Activated CD8-positive, alpha-beta memory T cell treated with anti-CD3 and anti-CD28 coated beads, Interleukin-2, amount 50 U/mL, for 24 hours (primary cell): Measurements from ENCODE around the gene B3GALT5.

ENCODE experiments used
- DNase-seq: peaks from one replicate; pipeline ENCODE4 v3.0.0-alpha.2; 2020; ENCODE audit errors: extremely low read depth

B3GALT5 gene

DNA sequence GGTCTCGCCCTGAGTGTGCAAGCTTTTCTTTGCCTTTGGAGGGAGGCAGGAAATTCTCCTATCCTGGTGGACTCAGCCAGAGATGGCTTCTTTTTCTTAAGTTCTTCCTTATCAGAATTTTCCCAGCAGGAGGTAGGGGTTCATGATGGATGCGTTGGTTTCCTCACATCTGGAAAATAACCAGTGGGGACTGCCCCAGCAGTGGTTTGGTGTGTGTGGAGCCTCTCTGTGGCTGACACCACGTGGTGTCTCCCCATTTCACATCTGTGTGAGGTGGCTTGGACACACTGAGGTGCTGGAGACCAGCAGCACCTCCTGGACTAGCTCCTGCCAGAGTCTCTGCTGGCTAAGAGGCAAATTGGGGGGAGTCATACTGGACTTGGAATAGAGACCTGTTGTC lies 32.6 kb downstream of the B3GALT5 start:
- no peak for DNase-seq

DNA sequence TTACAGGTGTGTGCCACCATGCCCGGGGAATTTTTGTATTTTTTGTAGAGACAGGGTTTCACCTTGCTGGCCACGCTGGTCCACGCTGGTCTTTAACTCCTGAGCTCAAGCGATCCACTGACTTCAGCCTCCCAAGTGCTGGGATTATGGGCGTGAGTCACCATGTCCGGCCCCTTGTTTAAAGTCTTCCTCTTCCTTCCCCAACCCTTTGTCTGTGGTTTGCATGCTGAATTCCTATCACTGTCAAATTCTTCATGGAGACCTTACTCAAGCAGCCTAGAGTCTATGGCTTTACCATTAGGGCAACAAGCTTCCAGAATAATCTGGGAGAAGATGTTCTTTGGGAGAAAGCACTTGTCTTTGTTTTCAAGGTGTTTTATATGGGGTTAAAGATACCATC lies 34.7 kb downstream of the B3GALT5 start:
- no peak for DNase-seq

DNA sequence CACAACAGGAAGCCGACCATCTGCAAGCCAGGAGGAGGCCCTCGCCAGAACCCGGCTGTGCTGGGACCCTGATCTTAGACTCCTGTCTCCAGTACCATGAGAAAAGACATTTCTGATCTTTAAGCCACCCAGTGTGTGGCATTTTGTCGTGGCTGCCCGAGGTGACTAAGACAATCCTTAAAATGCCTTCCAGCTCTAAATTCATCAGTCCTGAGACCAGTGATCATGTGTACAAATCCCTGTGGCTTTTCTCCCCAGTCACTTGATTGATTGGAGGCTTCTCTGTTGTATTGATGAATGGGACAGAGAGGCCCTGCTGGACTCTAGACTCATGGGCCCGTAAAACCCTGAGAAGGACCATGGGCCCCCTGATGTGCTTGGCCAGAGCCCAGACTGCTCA lies 36.1 kb downstream of the B3GALT5 start:
- DNase-seq: no peak

DNA sequence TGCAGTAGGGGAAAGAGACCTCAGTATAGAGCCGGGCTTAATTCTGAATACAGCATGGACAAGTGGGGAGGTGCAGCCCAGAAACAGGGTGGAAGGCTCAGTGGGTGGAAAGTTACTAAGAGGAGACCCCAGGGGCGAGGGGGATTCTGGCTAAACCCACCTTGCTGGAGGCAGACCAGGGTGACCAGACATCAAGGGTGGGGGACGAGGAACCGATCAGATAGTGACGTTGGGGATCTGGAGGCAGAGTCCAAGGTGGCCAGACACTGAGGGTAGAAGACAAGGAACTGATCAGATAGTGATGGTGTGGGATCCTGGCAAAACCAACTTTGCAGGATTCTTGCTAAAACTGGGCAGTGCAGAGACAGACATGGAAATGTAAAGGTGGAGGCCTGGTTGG lies 36.8 kb downstream of the B3GALT5 start:
- no peak for DNase-seq

DNA sequence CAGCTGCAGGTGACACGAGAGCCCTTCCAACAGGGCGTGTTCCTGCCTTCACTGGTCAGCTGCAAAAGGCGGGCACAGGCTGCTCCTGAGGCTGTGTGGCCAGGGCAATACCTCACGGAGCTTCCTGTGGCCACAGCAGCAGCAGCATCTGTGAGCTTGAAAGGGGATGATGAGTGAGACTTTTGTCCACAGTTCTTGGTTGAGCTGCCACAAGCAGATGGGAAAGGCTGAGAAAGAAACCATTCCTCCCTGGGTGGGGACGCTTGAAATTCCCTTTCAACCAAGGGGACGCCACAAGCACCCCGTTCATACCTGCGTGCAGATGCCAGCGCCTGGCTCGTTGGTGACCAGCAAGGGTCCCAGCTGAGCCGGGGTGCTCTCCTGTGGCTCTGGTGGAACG lies 37.6 kb downstream of the B3GALT5 start:
- DNase-seq: no peak

DNA sequence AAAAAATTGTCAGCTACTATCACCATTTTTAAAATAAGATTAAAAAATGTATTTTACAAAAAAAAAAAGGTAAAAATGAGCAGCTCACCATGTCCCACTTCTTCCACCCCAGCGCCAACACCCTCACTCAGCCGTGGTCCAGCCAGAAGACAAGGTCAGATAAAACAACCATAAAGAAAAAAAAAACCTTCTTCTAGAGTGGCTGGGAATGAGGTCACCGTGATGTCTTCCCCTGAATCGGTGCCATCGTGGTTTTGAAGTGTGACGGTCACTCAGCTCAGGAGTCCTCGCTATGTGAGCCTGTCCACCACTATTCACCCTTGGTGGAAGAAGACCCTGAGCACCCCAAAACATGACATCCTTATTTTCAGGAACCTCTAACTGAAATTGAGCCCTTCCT lies 38.1 kb downstream of the B3GALT5 start:
- DNase-seq: no peak

DNA sequence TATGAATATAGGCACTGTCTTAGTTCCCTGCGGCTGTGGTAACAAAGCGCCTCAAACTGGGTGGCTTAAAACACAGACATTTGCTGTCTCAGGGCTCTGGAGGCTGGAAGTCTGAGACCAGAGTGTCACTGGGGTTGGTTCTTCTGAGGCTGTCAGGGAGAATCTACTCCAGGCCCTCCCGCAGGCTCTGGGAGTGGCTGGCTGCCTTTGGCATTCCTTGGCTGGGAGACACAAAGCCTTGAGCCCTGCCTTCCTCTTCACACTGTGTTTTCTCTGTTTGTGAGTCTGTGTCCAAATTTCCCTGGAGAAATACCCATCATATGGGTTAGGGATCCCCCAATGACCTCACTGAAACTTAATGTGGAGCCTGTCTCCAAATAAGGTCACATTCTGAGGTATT lies 38.5 kb downstream of the B3GALT5 start:
- DNase-seq: no peak

DNA sequence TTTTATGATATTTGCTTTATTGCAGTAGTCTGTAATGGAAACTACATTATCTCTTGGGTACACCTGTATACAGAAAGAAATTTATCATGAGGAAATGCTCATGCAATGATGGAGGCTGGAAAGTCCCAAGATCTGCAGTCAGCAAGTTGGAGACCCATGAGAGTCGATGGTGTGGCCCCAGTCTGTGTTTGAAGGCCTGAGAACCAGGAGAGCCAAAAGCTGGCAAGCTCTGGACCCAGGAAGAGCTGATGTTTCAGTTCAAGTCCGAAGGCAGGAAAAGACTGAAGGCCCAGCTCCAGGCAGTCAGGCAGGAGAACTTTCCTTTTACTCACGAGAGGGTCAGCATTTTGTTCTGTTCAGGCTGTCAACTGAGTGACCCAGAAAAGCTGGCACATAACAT lies 42.2 kb downstream of the B3GALT5 start:
- no peak for DNase-seq

DNA sequence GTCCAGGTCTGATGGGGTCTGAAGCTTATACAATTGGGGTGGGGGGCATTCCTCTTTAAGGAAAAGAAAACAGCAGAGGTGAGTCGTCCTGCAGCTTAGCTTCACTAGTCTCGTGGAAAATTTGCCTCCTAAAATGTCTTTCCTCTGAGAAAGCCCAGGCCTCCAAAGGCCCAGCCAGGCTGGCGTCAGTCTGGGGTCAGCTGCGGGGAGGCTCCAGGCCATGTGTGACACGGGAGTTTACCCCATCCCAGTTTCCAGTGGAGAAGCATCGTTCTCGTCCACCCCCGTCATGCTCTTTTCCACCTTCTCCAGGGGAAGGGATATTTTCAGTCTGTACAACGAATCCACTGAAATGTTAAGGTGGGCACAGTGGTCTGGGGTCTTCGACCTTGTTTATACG lies 42.8 kb downstream of the B3GALT5 start:
- DNase-seq: no peak

DNA sequence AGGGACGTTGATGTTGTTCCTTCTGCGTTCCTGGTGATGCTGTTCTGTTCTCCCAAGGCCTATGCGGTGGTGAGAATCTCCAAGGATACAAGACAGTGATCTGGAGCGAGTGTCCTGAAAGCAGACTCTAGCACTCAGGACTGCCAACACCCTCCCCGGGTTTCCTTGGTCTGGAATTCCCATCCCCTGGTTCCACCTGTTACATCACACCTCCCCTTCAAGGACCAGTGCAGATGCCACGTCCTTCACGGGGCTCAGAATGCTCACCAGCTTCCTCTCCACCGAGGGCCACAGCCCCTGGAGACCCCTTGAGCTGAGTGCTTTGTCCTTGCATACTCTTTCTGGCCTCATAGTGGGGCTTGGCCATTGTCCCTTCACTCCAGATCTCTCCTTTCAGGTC lies 43.5 kb downstream of the B3GALT5 start:
- DNase-seq: no peak

DNA sequence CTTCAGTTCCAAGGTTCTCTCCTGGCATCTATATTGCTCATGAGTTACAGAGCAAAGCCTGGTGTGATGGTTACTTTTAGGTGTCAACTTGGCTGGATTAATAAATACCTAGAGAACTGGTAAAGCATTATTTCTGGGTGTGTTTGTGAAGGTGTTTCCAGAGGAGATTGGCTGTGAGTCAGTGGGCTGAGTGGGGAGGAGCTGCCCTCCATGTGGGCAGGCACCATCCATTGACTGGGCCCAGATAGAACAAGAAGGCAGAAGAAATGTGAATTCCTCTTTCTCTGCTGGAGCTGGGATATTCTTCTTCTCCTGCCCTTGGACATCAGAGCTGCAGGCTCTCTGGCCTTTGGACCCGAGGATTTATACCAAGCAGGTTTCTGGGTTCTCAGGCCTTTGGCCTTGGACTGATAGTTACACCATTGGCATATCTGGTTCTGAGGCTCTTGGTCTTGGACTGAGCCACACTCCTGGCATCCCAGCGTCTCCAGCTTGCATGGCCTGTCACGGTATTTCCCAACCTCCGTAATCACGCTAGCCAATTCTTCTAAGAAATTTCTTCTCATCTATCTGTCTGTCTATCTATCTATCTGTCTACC lies 44.5 kb downstream of the B3GALT5 start:
- no peak for DNase-seq

DNA sequence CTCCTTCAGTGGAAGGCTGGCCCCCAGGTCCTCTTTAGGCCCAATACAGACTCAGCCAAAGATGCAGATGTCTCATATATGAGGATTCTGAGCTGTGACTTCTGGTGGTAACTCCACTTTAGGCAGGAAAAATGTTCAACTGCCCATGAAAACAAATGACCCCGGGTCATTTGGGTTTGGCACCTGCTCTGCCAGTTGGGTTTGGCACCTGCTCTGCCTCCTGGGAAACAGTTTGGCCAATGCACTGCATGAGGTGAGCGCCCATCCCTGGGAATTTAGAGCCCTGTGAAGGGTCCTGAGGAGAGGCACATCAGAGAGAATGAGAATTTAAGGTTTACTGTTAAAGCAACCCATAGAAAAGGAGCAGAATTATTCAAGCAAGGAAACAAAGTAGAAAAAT lies 45.3 kb downstream of the B3GALT5 start:
- no peak for DNase-seq

DNA sequence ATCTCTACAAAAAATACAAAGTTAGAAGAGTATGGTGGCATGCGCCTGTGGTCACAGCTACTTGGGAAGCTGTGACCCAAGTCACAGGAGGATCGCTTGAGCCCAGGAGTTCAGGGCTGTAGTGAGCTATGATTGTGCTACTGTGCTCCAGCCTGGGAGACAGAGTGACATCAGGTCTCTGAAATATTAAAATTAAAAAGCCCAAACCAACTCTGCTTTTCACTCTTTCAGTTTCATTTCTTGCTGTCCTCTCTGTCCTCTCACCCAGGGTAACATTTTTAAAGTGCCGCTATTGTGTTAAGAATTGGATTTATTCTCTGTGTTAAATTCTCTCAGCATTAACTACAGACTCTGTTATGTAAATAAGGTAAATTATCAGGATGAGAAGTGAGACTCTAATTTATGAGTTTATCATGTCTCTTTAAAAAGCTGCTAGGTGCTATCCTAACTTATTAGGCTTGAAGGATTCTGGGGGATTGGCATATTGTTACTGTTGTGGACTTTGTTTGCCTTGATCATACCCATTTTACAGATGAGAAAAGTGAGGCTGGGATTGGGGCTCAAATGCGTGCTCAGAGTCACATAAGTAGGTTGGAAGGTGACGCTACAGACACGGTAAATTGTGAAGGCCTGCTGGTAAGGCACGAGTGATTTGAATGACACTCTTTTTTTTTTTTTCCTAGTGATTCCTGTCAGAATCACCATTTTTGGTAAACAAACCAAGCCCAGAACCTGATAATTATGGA lies 46.5 kb downstream of the B3GALT5 start:
- DNase-seq: no peak

DNA sequence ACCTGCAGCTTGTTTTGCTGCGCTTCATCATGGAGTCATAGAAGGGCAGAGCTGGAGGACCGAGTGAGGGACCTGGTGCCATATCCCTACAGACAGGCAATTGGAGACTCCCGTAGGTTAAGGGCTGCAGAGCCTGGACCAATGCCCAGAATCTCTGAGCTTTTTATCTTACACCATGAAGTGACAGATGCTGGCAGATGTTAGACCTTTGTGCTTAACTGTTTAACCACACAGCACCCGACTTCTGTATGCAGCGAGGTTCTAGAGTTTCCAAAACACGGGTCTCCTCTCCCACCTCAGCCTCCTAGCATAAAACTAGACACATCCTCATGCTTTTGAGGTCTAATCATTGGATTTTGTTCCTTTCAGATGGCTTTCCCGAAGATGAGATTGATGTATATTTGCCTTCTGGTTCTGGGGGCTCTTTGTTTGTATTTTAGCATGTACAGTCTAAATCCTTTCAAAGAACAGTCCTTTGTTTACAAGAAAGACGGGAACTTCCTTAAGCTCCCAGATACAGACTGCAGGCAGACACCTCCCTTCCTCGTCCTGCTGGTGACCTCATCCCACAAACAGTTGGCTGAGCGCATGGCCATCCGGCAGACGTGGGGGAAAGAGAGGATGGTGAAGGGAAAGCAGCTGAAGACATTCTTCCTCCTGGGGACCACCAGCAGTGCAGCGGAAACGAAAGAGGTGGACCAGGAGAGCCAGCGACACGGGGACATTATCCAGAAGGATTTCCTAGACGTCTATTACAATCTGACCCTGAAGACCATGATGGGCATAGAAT lies 47.6 kb downstream of the B3GALT5 start:
- DNase-seq: no peak

DNA sequence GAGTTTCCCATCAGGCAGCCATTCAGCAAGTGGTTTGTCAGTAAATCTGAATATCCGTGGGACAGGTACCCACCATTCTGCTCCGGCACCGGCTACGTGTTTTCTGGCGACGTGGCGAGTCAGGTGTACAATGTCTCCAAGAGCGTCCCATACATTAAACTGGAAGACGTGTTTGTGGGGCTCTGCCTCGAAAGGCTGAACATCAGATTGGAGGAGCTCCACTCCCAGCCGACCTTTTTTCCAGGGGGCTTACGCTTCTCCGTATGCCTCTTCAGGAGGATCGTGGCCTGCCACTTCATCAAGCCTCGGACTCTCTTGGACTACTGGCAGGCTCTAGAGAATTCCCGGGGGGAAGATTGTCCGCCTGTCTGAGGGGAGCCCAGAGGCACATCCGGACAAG lies 48.4 kb downstream of the B3GALT5 start:
- no peak for DNase-seq

DNA sequence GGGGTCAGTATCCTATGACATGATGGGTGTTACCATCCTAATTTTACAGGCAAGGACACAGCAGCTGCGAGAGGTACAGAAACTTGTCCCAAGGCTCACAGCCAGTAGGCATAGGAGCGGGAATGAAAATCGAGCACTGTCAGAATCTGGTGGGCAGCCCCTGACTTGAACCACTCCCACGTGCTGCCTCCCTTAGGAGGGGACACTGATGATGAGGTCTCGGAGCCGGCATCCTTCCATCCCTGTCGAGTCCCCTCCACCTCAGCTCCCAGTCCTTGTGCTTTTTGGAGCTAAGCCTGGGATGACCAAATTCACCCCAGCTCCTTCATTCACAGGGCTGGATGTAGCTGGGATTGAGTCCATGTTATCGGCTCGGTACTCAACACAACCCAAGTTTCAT lies 49.0 kb downstream of the B3GALT5 start:
- no peak for DNase-seq

DNA sequence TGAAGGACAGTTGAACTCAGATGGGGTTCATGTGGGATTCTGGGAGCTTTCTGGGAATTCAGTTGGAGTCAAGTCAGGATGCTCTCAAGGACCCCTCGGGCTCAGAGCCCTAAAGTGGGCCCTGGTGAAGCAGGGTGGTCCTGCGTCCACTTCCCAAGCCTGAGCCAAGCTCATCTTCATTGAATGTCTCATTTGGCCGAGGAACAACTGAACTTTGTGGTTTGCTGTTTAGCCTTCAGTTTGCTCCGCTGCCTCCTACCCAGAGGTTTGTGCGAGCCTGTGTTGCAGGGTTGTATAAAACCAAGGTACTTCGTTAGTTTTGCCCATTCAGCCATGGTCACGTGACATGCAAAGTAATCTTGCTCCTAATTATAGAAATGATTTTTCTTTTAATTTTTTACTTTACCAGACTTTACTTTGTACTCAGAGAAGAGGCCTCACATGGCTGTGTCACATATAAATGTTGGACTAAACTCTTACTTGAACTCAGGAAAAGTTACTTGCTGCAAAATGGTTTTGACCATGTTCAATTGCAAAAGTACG lies 49.7 kb downstream of the B3GALT5 start:
- DNase-seq: no peak

DNA sequence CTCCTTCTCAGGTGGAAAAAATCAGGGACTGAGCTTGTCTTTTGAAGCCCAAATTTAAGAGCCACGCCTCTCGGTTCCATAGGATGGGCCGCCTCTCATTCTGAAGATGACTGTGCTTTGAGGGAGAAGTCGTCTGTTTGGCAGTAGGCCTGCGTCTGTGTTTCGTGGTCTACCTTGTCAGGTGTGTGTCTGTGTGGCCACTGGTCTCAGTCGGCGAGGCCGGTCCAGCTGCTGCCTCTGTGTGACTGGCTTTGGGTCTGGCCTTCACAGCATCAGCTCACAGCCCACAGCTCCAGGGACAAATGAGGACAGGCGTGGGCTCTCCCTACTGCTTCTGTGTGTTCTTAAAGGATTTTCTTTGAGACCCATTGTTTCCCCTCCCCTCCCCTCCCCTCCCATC lies 50.3 kb downstream of the B3GALT5 start:
- no peak for DNase-seq

DNA sequence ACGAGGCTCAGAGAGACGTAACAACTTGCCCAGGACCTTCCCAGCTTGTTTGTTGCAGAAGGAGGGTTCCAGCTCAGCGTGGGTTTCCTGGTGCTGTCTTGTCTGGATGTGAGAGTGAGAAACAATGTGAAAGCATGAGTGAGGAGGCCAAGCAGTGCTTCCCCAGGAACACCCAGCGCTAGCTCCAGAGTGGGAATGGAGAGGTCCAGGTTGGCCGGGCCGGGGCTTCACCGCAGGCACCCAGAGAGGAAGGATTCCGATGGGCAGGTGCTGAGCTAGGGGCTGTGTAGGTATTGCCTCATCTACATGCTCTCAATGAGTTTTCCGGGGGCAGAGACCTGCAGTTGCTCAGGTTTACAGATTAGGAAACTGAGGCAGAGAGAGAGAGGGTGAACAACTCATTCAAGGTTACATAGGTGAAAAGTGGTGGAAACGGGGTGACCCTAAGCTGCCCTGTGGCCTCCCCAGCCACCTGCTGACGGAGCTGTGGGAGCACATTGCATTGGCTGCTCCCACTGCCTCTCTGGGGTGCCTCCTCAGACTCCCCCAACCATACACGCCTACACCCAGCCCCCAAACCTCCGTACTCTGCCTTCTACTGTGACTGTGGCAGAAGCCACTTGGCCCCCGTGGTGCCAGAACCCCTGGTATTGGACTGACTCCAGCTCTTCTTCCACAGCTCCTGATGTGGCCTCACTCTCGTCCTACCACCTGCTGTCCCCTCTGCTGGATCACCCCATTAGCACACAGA lies 51.2 kb downstream of the B3GALT5 start:
- DNase-seq: no peak

DNA sequence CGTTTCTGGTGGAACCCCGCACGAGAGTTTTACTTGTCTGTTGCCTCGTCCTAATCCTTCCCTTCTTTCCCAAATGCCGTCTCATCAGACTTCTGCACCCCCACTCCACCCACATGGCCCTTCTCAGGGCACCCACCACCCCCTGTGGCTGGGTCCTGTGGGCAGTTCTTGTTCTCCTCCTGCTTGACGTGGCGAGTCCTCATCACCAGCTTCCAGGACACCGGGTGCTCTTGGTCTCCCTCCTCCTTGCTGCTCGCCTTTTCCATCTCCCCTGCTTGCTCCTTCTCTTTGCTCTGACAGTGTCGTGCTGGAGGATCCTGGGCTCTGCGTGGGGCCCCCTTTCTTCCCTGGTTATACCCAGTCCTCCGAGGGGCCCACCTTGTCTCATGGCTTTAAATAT lies 51.8 kb downstream of the B3GALT5 start:
- no peak for DNase-seq

DNA sequence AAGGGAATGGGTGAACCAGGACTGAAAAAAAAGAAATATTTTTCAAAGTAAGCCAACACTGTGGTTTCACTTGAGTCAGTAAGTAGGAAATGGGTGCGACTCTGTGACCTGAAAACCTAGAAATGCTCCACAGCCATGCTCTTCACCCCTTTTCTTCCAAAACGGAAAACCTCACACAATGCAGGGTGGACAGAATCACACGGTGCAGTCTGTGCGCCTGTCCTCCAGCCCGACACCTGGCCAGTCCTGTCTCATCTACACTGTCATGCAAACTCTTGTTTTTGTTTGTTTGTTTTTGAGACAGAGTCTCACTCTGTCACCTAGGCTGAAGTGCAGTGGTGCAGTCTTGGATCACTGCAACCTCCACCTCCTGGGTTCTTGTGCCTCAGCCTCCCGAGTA lies 53.3 kb downstream of the B3GALT5 start:
- DNase-seq: no peak

DNA sequence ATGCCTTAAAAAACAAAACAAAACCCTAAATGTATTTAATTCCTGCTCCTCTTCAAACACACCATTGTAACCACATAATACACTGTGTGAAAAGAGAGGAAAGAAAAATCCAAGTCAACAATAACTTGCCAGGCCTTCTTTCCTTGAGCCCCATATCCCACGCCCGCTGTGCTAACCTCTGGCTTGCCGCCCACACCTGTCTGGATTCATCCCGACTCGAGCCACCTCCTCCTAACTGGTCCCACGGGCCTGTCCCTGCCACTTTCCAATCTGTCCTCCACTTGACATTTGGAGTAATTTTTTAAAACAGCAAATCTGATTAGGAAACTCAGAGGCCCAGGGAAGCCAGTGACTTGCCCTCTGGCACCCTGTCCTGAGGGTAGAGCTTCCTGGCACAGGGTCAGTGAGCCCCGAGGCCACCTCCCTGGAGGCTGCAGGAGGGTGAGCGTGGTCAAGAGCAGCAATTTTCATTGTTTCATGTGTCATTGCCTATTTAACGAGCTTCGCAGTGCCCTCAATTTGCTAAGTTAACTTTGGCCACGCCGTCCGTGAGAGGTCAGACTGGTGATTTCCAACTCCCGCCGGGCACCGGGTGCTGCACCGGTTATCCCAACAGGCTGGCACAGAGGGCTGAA lies 54.1 kb downstream of the B3GALT5 start:
- DNase-seq: no peak
